ENCODE results near the gene NR6A1. TPM values are rescaled to one million over a fixed set of nuclear protein-coding genes. Genes with fewer than 3 reads are reported as not detected.
A peak's percentile ranks its signal among the peaks of the same experiment; 100 is the strongest.

NR6A1 gene
- polyA plus RNA-seq, 2 of the 4 experiments (the other 2 are of a cell fraction) = 1.7 to 3.3 TPM

DNA sequence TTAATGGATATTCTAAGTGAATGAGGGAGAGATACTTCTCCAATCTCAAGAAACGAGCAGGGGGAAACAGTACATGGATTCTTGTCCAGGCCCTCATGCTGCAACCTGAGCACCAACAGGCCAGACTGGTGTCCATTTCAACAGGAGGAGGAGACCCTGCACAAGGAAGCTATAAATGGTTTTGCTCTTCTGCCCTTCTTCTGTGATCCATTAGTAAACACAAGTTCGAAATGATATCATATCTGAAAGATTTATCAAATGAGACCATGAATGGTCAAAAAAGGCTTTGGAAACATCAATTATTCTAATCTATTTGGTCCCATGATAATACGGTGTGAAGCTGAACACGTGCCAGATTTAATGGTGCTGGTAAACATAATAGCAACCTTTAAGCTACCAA is 109.8 kb downstream of the NR6A1 start:
- Histone ChIP-seq H3K4me1 (peaks cover 51% of the 10 kb centered on the region), H3K4me2 (peak overlapping the region; percentile 80), H3K27ac (peak overlapping the region; percentile 75 to 86), H3K9me3 (no peaks in the 10 kb centered on the region), H3K4me3 (peak overlapping the region; percentile 68; the same call in 1 of the 3 replicates)
- ATAC-seq (no peak), DNase-seq (ENCODE audit: low read depth in 1 of 2, low spot score in 1 of 2) (no peak), FAIRE-seq (no peak)
- 63% methylated on average over 4 of the region's 4 CpGs for WGBS (ENCODE audit: missing lambda C conversion rate)
- ChIA-PET CTCF (interaction anchor here (0.8 to 10.8 kb wide), 10 partner anchors 9 to 247 kb away, joined by 3 to 73 read pairs (median 6); no protein-coding TSS in a partner anchor), POLR2A (interaction anchor here (1.4 to 3.4 kb wide), 2 partner anchors 13 to 47 kb away, joined by 4 to 19 read pairs; no protein-coding TSS in a partner anchor)
- TF ChIP-seq HDAC2 (IDR thresholded peaks at IDR 0.05) (no peak), ESRRA (IDR thresholded peaks at IDR 0.05; ENCODE audit: borderline replicate concordance, low read length) (no peak), CHD2 (IDR thresholded peaks at IDR 0.05; ENCODE audit: low read length, partially characterized antibody) (no peak), SREBF2 (IDR thresholded peaks at IDR 0.05) (no peak), TFCP2L1 (CRISPR knock-in tag; IDR thresholded peaks at IDR 0.05) (no peak)
- TF ChIP-seq, protein P1, sequence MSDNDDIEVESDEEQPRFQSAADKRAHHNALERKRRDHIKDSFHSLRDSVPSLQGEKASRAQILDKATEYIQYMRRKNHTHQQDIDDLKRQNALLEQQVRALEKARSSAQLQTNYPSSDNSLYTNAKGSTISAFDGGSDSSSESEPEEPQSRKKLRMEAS (IDR thresholded peaks at IDR 0.05) = 0 out of 2 replicates have a peak, but pooled peaks have one; percentile 11

DNA sequence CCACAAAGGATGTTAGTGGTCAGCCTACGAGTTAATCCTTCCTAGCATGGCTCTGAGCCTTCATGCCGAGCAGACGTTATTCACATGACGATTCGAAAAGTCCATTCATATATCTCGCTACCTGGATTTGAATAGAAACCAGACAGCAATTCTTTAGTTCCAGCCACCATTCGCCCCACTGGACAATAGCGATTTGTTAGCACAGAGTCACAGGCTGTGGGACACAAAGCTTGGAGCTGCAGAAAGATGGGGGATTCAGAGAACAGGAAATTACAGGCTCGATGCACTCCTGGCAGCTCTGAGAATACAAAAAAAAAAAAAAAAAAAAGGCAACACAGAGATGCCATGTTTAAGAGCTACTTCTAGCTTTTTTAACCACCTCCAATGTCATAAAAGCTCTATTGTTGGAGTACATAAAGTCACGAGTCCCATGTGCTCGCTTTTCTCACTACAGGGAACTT is 110.7 kb downstream of the NR6A1 start:
- ATAC-seq (peak in 1 of 2 experiments; percentile 4; a peak in 1 of 6 replicates), DNase-seq (ENCODE audit: low read depth in 1 of 2, low spot score in 1 of 2) (peak in 1 of 2 experiments; percentile 57), FAIRE-seq (no peak)
- Histone ChIP-seq H3K27ac (peak overlapping the region; percentile 86 to 88), H3K4me1 (peaks cover 42% of the 10 kb centered on the region), H3K4me2 (peak overlapping the region; percentile 80), H3K4me3 (peak overlapping the region; percentile 68), H3K9me3 (no peaks in the 10 kb centered on the region)
- CTCF ChIA-PET = interaction anchor here (1.0 to 10.8 kb wide), 8 partner anchors 8 to 111 kb away, joined by 3 to 73 read pairs (median 6); no protein-coding TSS in a partner anchor
- POLR2A ChIA-PET = interaction anchor here (0.6 to 3.4 kb wide), 8 partner anchors 9 to 250 kb away, joined by 3 to 19 read pairs (median 5); partner anchors contain the start of genes ARPC5L and RPL35
- TF ChIP-seq HOXA7 (CRISPR knock-in tag; IDR thresholded peaks at IDR 0.05) (no peak), EHMT2 (IDR thresholded peaks at IDR 0.05; ENCODE audit: low read depth) (no peak), EHF (CRISPR knock-in tag; IDR thresholded peaks at IDR 0.05) (no peak)
- WGBS (ENCODE audit: missing lambda C conversion rate) = 5% methylated on average over 11 of the region's 11 CpGs

DNA sequence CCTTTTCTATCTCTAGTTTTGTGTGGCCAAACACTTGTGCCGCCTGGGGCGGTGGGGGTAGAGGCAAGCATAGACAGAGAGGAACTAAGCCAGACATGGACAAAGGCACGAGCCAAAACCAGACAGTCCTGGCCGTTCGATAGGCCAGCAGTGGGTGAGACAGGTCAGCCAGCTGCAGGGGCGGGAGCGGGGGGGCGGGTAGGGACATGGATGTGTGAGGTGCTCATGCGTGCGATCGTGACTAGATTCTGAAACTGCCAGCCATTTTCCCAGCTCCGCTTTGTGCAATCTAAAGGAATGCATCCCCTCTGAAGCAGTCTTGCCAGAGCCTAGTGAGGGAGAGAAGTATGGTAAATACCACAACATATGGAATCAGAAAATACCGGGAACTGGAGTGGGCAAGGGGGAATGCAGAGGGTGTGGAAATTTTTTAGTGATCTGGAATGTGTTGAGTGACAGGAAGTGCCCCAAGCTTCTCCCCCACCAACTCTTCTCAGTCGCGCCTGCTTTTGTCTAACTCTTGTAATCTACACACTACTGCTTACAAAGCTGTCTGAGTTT is 111.9 kb downstream of the NR6A1 start:
- peak; percentile 87 to 88 for ATAC-seq
- ChIA-PET CTCF (interaction anchor here (0.7 to 10.8 kb wide), 7 partner anchors 9 to 180 kb away, joined by 3 to 73 read pairs (median 3); no protein-coding TSS in a partner anchor), POLR2A (interaction anchor here (0.5 to 3.4 kb wide), 19 partner anchors 10 to 582 kb away, joined by 3 to 19 read pairs (median 4); partner anchors contain the start of genes ARPC5L, HSPA5, NR6A1 and RPL35)
- DNase-seq (ENCODE audit: low read depth in 1 of 2, low spot score in 1 of 2) = peak; percentile 78 to 94
- Histone ChIP-seq H3K27ac (peak overlapping the region; percentile 86 to 88), H3K4me1 (peaks cover 37% of the 10 kb centered on the region), H3K4me2 (peak overlapping the region; percentile 80), H3K4me3 (peak overlapping the region; percentile 68), H3K9me3 (no peaks in the 10 kb centered on the region)
- WGBS (ENCODE audit: missing lambda C conversion rate) = under 1% methylated on average over 14 of the region's 15 CpGs
- no peak for FAIRE-seq
- TF ChIP-seq BHLHE40 (IDR thresholded peaks at IDR 0.05; ENCODE audit: low read depth, low read length) (peak; percentile 74), FOXS1 (CRISPR knock-in tag; IDR thresholded peaks at IDR 0.05) (no peak), MAFK (IDR thresholded peaks at IDR 0.05; ENCODE audit: partially characterized antibody) (no peak), NPAS2 (CRISPR knock-in tag; IDR thresholded peaks at IDR 0.05; ENCODE audit: borderline replicate concordance) (no peak), POLR2AphosphoS2 (conservative IDR thresholded peaks at IDR 0.05; ENCODE audit: low read length) (no peak), CBX2 (IDR thresholded peaks at IDR 0.05; ENCODE audit: borderline replicate concordance, low read depth) (no peak), RNF2 (IDR thresholded peaks at IDR 0.05; ENCODE audit: borderline replicate concordance, low read depth) (no peak), EHMT2 (IDR thresholded peaks at IDR 0.05; ENCODE audit: low read depth) (no peak), CEBPB (IDR thresholded peaks at IDR 0.05) (peak in 1 of 2 experiments; percentile 90; a peak in 3 of 4 replicates), ZSCAN20 (CRISPR knock-in tag; IDR thresholded peaks at IDR 0.05) (no peak), RCOR1 (IDR thresholded peaks at IDR 0.05; ENCODE audit: low read depth, low read length) (no peak), CHD2 (IDR thresholded peaks at IDR 0.05; ENCODE audit: low read length, partially characterized antibody) (peak; percentile 24), SREBF2 (IDR thresholded peaks at IDR 0.05) (no peak), HEYL (CRISPR knock-in tag; IDR thresholded peaks at IDR 0.05) (no peak), CBX8 (IDR thresholded peaks at IDR 0.05) (no peak), ZC3H11A (IDR thresholded peaks at IDR 0.05) (no peak), TP53 (CRISPR knock-in tag; IDR thresholded peaks at IDR 0.05) (no peak), FOSL2 (IDR thresholded peaks at IDR 0.05) (no peak), FOSL2 (CRISPR knock-in tag; IDR thresholded peaks at IDR 0.05) (peak; percentile 15), NR3C1 (IDR thresholded peaks at IDR 0.05) (no peak), GATA3 (IDR thresholded peaks at IDR 0.05; ENCODE audit: borderline replicate concordance) (peak; percentile 58; the same call in 1 of the 2 replicates), KDM1A (IDR thresholded peaks at IDR 0.05; ENCODE audit: low read depth) (no peak), HOXA7 (CRISPR knock-in tag; IDR thresholded peaks at IDR 0.05) (no peak), NFE2L2 (conservative IDR thresholded peaks at IDR 0.05; ENCODE audit: low read length) (no peak), HDAC2 (IDR thresholded peaks at IDR 0.05) (no peak)
- TF ChIP-seq, protein P2, sequence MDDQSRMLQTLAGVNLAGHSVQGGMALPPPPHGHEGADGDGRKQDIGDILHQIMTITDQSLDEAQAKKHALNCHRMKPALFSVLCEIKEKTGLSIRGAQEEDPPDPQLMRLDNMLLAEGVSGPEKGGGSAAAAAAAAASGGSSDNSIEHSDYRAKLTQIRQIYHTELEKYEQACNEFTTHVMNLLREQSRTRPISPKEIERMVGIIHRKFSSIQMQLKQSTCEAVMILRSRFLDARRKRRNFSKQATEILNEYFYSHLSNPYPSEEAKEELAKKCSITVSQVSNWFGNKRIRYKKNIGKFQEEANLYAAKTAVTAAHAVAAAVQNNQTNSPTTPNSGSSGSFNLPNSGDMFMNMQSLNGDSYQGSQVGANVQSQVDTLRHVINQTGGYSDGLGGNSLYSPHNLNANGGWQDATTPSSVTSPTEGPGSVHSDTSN (IDR thresholded peaks at IDR 0.05) = peak; percentile 46; the same call in 1 of the 2 replicates
- TF ChIP-seq, protein P1 (IDR thresholded peaks at IDR 0.05) = peak; percentile 81
- TF ChIP-seq, protein P3, sequence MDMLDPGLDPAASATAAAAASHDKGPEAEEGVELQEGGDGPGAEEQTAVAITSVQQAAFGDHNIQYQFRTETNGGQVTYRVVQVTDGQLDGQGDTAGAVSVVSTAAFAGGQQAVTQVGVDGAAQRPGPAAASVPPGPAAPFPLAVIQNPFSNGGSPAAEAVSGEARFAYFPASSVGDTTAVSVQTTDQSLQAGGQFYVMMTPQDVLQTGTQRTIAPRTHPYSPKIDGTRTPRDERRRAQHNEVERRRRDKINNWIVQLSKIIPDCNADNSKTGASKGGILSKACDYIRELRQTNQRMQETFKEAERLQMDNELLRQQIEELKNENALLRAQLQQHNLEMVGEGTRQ (IDR thresholded peaks at IDR 0.05) = no peak

All from A549 (cell line).